Head of caudate nucleus (tissue), 42 donors: ENCODE results near the gene UFD1.

Source experiments
- DNase-seq, 42 donors: peaks; one replicate each; pipeline versions ENCODE4 v3.0.0 to v3.0.0-alpha.2; 2020 to 2021; ENCODE audit warnings: mixed read lengths in 7 of 42
- intact Hi-C: fragments of 100-400 bp; cut with DNase I; formaldehyde crosslinking; loops from one replicate; pipeline ENCODE4 v1.15.0; 2022

UFD1 gene

GRCh38 chr22:19478901-19479354 is at the start of gene UFD1:
TSS of gene UFD1 (minus strand) at chr22:19479193. CDS start at chr22:19479085, 108 bp downstream.
- DNase-seq = peak; percentile 59 to 92 (median 84)
- intact Hi-C loops = loop anchor here (5.0 kb wide), 1 partner anchor 47 kb away; the partner anchor contains the start of genes HIRA and MRPL40

GRCh38 chr22:19527861-19528417 is 48.9 kb upstream of the UFD1 start:
- intact Hi-C loops = no loop called here
- DNase-seq = peak in 2 of 42 donors; percentile 12 to 17

DNA sequence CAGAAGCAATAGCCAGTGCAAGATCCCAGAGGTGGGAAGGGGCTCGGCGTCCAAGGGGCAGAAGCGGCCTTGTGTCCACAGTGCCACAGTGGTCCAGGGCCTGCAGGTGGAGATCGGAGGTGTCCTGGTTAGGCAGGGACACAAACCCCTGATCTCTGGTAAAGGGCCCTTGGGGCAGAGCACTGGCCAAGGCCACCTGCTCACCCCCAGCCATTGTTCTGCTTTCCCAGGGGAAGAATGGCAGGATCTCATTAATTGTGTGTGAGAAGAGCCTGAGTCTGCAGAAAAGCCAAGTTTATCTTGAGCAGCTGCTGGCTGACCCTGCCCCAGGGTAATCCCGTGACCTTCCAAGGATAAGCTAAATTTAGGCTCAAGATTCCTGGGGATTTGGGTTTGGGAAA is 48.3 kb upstream of the UFD1 start:
- intact Hi-C loops = no loop called here
- DNase-seq = peak in 2 of 42 donors; percentile 13 to 17

- DNase-seq = peak in 2 of 42 donors; percentile 14 to 22
- intact Hi-C loops = no loop called here
Measured at GRCh38 chr22:19526702-19527111, 47.7 kb upstream of the UFD1 start.

DNA sequence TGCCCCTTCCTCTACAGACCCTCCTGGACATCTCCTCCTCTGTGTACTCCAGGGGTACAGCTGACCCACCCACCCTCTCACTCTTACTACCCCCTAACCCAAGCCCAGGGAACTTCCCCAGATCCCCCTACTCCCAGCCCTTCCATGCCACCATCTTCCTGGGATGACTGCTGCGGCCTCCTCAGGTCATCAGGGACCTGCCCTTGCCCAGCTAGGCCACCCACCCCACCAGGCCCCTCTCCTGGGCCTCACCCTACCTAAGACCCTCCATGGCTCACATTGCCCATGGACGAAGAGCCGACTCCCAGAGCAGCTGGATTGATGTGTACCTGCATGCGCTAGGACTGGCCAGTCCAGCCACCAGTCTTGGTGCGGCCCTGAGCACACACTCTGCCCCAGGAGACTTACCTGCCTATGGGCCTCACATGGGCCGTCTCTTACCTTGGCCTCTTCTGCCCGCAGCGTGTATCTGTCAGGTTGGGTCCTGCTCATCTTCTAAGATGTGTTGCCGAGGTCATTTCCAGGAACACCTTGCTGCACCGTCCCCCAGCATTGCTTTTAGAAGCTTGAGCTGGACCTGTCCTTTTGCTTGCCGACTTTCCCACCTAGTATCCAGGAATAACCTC is 47.2 kb upstream of the UFD1 start:
- intact Hi-C loops = no loop called here
- peak in 2 of 42 donors; percentile 4 to 11 for DNase-seq

DNA sequence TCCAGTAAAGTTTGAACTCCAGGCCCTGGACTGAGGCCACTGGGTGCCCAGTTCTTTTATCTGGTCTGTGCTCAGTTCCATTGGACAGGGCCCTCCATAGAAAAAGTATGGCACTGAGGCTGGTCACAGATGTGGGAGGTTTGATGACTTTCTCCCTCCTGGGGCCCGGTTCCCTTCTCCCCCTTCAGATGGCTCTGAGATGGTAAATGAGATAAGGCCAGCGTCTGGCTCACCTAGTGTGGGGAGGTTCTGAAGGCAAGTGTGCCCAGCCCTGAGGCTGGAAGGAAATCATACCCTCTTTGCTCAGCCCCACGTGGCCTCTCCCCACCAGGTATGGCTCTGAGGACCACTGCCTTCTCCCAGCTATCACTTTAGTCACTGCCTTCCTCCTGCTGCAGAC is 46.7 kb upstream of the UFD1 start:
- DNase-seq = peak in 2 of 42 donors; percentile 4 to 11
- intact Hi-C loops = no loop called here

DNA sequence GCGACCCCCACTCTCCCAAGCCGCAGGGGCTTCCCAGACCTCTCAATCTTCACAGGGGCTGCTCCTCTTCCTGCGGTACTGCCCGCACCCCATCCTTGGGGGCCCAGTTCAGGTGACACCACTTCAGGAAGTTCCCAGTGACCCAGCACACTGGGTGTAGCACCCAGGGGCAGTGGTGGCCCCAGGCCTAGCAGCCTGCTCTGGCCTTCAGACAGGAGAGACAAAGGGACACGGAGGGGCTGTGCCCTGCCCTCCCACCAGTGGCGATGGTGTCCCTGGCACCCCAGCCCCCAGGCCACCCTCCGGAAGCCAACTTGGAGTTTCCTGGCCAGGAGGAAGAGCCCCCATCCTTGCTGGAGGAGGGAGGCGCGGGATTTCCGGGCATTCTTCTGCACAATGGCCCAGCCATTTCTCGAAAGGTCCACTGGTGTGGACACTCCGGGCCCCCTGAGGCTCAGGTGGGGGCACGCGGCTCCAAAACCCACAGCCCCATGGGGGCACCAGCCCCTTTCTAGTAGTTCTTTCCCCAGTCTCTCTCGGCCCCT is 46.2 kb upstream of the UFD1 start:
- peak in 3 of 42 donors; percentile 2 to 11 (median 11) for DNase-seq
- intact Hi-C loops = no loop called here

GRCh38 chr22:19524170-19525115 is 45.5 kb upstream of the UFD1 start, which contains the start of gene CLDN5:
TSS of gene CLDN5 (minus strand) at chr22:19524410. CDS start at chr22:19524255, 155 bp downstream.
- DNase-seq = peak in 16 of 42 donors; percentile 7 to 40 (median 24)
- intact Hi-C loops = no loop called here

DNA sequence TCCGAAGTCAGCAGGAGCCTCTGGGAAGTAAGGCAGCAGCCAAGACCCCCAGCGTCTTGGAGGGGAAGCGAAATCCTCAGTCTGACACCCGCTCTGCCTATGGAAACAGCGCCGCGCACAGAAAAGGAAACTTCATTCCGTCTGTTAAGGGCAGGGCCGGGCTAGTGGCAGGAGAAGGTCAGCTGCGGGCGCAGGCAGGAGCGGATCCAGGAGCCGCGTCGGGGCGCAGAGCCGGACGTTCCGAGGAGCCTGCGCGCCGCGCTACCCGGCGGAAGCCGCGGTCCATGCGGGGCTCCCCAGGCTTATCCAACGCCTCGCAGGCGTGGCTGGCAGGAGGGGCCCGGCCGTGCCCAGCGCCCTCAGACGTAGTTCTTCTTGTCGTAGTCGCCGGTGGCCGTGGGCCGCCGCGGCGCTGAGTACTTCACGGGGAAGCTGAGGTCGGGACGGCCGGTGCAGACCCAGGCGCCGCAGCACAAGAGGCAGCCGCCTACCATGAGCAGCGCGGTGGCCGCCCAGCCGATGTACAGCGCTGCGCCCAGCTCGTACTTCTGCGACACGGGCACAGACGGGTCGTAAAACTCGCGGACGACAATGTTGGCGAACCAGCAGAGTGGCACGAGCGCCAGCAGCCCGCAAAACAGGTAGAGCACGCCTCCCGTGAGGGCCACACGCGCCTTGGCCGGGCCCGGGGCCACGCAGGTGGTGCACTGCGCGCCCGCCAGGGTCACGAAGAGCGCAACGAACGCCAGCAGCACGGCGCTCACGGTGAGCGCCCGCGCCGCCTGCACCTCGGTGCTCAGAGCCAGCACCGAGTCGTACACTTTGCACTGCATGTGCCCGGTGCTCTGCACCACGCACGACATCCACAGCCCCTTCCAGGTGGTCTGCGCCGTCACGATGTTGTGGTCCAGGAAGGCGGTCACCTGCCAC is 44.5 kb upstream of the UFD1 start:
- peak in 4 of 42 donors; percentile 16 to 25 (median 21) for DNase-seq
- intact Hi-C loops = no loop called here

DNA sequence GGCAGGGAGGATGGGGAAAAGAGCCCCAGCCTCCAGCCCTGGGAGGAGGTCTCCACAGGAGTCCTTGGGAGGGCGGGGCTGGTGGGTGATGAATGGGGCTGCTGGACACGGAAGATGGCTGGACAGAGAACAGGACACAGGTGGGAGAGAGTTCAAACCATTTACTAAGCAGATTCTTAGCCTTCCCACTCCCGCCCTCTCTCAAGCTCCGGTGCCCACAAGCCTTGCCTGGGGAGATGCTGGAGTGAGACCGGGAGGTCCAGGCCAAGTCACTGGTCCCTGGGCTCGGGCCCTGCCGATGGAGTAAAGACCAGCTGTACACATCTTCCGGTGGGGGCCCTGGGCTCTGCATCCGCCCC is 43.9 kb upstream of the UFD1 start:
- intact Hi-C loops = no loop called here
- DNase-seq = peak in 2 of 42 donors; percentile 7 to 17

GRCh38 chr22:19522190-19522880 is 43.3 kb upstream of the UFD1 start:
- DNase-seq = peak in 37 of 42 donors; percentile 8 to 74 (median 48)
- intact Hi-C loops = no loop called here

DNA sequence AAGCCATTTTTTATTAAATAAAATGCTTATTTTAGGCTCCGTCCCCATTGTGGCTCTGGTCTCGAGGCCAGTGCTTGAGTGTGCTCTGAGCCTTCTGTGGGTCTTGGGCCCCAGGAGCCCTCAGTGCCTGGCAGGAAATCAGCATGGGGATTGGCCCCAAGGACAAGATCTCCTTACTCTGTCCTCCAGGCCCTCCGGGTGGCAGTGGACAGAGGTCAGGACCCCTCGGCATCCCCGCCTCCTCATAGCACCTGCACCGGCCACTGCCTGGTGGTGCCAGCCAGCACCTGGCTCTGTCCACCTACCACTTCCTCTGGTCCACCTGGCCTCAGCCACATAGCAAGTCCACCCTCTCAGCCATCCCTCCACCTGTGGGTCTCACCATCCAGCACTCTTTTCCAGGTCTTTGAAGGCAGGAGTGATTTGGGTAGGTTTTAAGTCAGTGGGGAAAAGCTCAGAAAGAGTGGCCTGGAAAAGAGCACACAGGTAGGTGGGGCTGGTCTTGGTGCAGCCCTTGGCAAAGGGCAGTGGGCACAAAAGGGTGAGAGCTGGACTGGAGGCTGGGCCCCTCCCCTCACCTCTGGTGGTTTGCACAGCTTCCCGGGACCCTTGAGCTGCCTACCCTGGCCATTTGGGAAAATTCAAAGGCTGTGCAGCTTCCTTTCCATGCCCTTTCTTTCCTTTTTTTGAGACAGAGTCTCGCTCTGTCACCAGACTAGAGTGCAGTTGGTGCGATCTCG is 41.7 kb upstream of the UFD1 start:
- peak in 4 of 42 donors; percentile 13 to 25 (median 22) for DNase-seq
- intact Hi-C loops = no loop called here

- DNase-seq = peak in 3 of 42 donors; percentile 10 to 34 (median 14)
- intact Hi-C loops = no loop called here
Measured at GRCh38 chr22:19520007-19520406, 41.0 kb upstream of the UFD1 start.

DNA sequence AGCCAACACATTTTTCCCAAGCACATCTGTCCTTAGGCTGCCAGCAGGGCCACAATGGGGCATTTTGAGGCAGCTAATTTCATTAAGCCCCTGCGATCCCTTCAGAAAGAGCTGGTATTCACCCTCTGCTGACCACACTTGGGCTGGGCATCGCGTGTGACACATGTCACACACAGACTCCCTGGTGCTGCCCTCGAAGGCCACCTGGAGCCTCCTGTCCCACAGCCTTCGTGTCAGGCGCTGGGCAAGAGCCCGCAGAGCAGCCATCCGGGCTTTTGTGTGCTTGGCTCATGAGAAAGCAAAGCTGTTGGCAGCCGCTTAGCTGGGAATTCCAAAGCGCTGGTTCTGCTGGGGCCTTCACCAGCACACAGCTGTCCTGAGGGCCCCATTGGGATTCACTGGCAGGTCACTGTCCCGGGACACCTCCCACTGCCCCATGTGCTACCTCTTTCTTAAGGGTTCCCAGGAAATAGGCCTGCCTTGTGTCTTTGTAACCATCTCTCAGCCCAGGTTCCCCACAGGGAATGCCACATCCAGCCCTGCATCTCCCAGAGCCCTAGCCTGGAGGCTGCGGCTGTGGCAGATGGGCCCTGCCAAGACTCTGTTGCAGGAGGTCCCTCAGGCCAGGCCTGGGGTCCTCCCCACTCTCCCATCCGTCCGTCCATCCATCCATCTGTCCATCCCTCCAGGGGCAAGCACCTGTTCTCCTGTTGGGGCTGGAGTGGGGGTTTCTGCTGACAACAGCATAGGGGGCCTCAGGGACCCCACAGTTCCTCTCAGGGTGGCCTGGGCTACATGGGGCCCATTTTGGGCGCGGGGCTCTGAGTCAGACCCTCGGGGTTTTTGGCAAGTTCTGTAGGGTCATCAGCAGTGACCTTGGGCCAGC is 40.3 kb upstream of the UFD1 start:
- DNase-seq = peak in 14 of 42 donors; percentile 8 to 51 (median 28)
- intact Hi-C loops = no loop called here

GRCh38 chr22:19518635-19519034 is 39.6 kb upstream of the UFD1 start:
- intact Hi-C loops = no loop called here
- peak in 4 of 42 donors; percentile 7 to 25 (median 17) for DNase-seq
